DND-41 (cell line): ENCODE data around the gene GLT8D1.
A peak's percentile ranks its signal among the peaks of the same experiment; 100 is the strongest.

Source experiments
- ATAC-seq: fragments of 200-7000 bp; cut with Tn5 transposase; 3 replicates; pipeline ENCODE4 v1.9.1; 2021; ENCODE audit warnings: low read depth; ENCODE audit not compliant: insufficient read depth
- DNase-seq: peaks from one replicate; pipeline ENCODE4 v3.0.0-alpha.2; 2020
- H2AFZ ChIP-seq: 2 replicates; pipeline ENCODE4 v1.6.0; 2012; ENCODE audit warnings: low read depth, low read length
- H3K27ac ChIP-seq: 2 replicates; pipeline ENCODE4 v1.5.1; 2012; ENCODE audit warnings: low read length, inconsistent platforms
- H3K27me3 ChIP-seq: fragments of 200-600 bp; sonication (generic); 2 replicates; pipeline ENCODE4 v1.6.0; 2012; ENCODE audit warnings: low read length, mild to moderate bottlenecking, inconsistent platforms; ENCODE audit not compliant: insufficient read depth, poor library complexity
- H3K36me3 ChIP-seq: 2 replicates; pipeline ENCODE4 v1.5.1; 2012; ENCODE audit warnings: low read length, inconsistent platforms; ENCODE audit not compliant: insufficient read depth
- H3K4me1 ChIP-seq: 2 replicates; pipeline ENCODE4 v1.5.1; 2012; ENCODE audit warnings: mild to moderate bottlenecking, low read length; ENCODE audit not compliant: insufficient read depth
- H3K4me2 ChIP-seq: 2 replicates; pipeline ENCODE4 v1.6.0; 2012; ENCODE audit warnings: mild to moderate bottlenecking, moderate library complexity, low read length, inconsistent platforms; ENCODE audit not compliant: insufficient read depth
- H3K4me3 ChIP-seq, 2 experiments: fragments of 200-600 bp in 1 of 2; shearing (Covaris generic) in 1 of 2; 2 replicates each; pipeline ENCODE4 v1.5.1; 2012 to 2016; ENCODE audit warnings: inconsistent platforms in 2 of 2, low read length in 2 of 2, mild to moderate bottlenecking in 2 of 2, low read depth in 1 of 2, moderate library complexity in 1 of 2
- H3K79me2 ChIP-seq: 2 replicates; pipeline ENCODE4 v1.6.0; 2012; ENCODE audit warnings: low read length, inconsistent platforms; ENCODE audit not compliant: insufficient read depth
- H3K9ac ChIP-seq: 2 replicates; pipeline ENCODE4 v1.6.0; 2012; ENCODE audit warnings: low read depth, mild to moderate bottlenecking, inconsistent platforms, low read length, moderate library complexity
- H3K9me3 ChIP-seq: 2 replicates; pipeline ENCODE4 v1.5.1; 2012; ENCODE audit warnings: low read length, moderate library complexity, mild to moderate bottlenecking, inconsistent platforms; ENCODE audit not compliant: insufficient read depth, severe bottlenecking
- H4K20me1 ChIP-seq: 2 replicates; pipeline ENCODE4 v1.6.0; 2012; ENCODE audit warnings: low read length; ENCODE audit not compliant: insufficient read depth
- CTCF ChIP-seq: IDR thresholded peaks from 2 replicates; pipeline ENCODE4 v1.5.1; 2012; ENCODE audit warnings: borderline replicate concordance, low read length, moderate library complexity, mild to moderate bottlenecking; ENCODE audit not compliant: poor library complexity, severe bottlenecking; ENCODE audit errors: extremely low read depth
- EZH2 ChIP-seq: IDR thresholded peaks from 3 replicates; pipeline ENCODE4 v1.6.1; 2012; ENCODE audit warnings: borderline replicate concordance, low read depth, mild to moderate bottlenecking, moderate library complexity, low read length, inconsistent platforms; ENCODE audit not compliant: severe bottlenecking

The GLT8D1 gene

GRCh38 chr3:52743721-52744120, 38.1 kb upstream of the GLT8D1 start:
- Histone ChIP-seq H3K79me2 (no peaks in the 10 kb centered on the region), H3K36me3 (peaks cover 75% of the 10 kb centered on the region), H3K4me2 (no peak overlapping the region), H3K27me3 (no peaks in the 10 kb centered on the region), H3K4me1 (no peaks in the 10 kb centered on the region), H3K9ac (no peak overlapping the region), H3K9me3 (no peaks in the 10 kb centered on the region), H3K4me3 (no peak overlapping the region), H2AFZ (no peak overlapping the region), H3K27ac (no peak overlapping the region), H4K20me1 (no peaks in the 10 kb centered on the region)
- DNase-seq (no peak), ATAC-seq (no peak)
- TF ChIP-seq CTCF (no peak), EZH2 (no peak)

GRCh38 chr3:52743152-52743551, 37.6 kb upstream of the GLT8D1 start:
- DNase-seq (no peak), ATAC-seq (no peak)
- peaks cover 75% of the 10 kb centered on the region for H3K36me3 ChIP-seq
- no peaks in the 10 kb centered on the region for H4K20me1 ChIP-seq
- H3K27me3 ChIP-seq, result no peaks in the 10 kb centered on the region
- no peaks in the 10 kb centered on the region for H3K9me3 ChIP-seq
- H3K9ac ChIP-seq, result no peak overlapping the region
- H3K27ac ChIP-seq, result no peak overlapping the region
- TF ChIP-seq CTCF (no peak), EZH2 (no peak)
- no peak overlapping the region for H3K4me3 ChIP-seq
- H3K79me2 ChIP-seq, result no peaks in the 10 kb centered on the region
- no peak overlapping the region for H2AFZ ChIP-seq
- no peaks in the 10 kb centered on the region for H3K4me1 ChIP-seq
- H3K4me2 ChIP-seq, result no peak overlapping the region

GRCh38 chr3:52742418-52743041, 36.9 kb upstream of the GLT8D1 start:
- no peaks in the 10 kb centered on the region for H3K4me1 ChIP-seq
- DNase-seq (no peak), ATAC-seq (peak; percentile 66)
- H4K20me1 ChIP-seq, result no peaks in the 10 kb centered on the region
- no peak overlapping the region for H3K4me2 ChIP-seq
- no peak overlapping the region for H3K27ac ChIP-seq
- no peaks in the 10 kb centered on the region for H3K79me2 ChIP-seq
- H2AFZ ChIP-seq, result no peak overlapping the region
- no peak overlapping the region for H3K4me3 ChIP-seq
- peaks cover 77% of the 10 kb centered on the region for H3K36me3 ChIP-seq
- TF ChIP-seq EZH2 (no peak), CTCF (peak; percentile 72)
- no peaks in the 10 kb centered on the region for H3K9me3 ChIP-seq
- no peak overlapping the region for H3K9ac ChIP-seq
- no peaks in the 10 kb centered on the region for H3K27me3 ChIP-seq
